Adrenal gland (tissue), 5 donors: ENCODE data around the gene LCA5.

Source experiments
- POLR2A ChIP-seq, 2 donors: fragments of 450-650 bp; IDR thresholded peaks; one replicate each; pipeline ENCODE4 v1.6.1; 2017; ENCODE audit warnings: antibody characterized with exemption in 2 of 2, mild to moderate bottlenecking in 2 of 2, moderate library complexity in 1 of 2
- TF ChIP-seq, protein P1 (sequence below), 6 experiments: fragments of 450-650 bp in 4 of 6; fragments of 200-600 bp in 2 of 6; sonication (generic) in 1 of 6; IDR thresholded peaks; 1 replicate in 5 of 6; 2 replicates in 1 of 6; pipeline versions ENCODE4 v1.5.1 to v1.8.0; 2016 to 2021; ENCODE audit warnings: antibody characterized with exemption in 6 of 6, mild to moderate bottlenecking in 2 of 6, moderate library complexity in 1 of 6
- donor health status: DM: no; HTN: no; CAD: no.

DNA sequence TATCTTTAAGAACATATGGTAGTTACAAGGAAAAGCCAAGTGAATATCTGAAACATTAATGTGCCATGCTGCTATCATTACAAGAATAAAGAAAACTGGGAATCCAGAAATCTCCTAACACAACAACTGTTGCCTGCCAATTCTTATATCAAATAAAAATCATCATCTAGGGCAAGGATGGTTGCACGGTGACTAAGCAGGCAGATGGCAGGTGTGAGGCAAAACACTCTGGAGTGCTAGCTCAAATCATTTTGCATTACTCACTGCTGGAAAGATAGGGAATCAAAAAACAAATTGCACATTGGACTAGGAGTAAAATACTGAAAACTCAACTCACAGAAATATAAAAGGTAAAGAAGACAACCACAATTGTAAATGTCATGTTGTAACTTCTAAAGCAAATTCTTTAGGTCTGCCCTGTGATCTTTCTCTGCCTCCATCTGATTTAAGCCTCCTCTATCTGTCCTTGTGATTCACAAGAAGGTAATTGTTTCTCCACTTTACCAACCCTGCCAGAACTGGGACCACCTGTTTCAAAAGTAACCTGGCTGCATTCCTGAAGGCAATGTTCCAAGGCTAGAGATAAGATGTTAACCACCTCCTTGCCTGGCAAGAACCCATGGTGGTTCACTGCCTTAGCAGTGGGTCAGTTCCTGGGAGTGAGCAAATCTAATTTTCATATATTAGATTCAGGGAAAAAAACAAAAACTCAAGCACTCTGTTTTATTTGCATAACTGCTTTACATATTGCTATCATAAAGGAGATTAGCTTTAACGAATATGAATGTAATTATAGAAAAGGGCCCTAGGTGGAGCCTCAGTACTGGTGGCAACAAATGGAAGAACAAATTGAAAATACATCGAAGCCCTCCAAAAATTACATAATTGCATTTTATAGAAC, 33.1 kb upstream of the LCA5 start:
- TF ChIP-seq, protein P1, sequence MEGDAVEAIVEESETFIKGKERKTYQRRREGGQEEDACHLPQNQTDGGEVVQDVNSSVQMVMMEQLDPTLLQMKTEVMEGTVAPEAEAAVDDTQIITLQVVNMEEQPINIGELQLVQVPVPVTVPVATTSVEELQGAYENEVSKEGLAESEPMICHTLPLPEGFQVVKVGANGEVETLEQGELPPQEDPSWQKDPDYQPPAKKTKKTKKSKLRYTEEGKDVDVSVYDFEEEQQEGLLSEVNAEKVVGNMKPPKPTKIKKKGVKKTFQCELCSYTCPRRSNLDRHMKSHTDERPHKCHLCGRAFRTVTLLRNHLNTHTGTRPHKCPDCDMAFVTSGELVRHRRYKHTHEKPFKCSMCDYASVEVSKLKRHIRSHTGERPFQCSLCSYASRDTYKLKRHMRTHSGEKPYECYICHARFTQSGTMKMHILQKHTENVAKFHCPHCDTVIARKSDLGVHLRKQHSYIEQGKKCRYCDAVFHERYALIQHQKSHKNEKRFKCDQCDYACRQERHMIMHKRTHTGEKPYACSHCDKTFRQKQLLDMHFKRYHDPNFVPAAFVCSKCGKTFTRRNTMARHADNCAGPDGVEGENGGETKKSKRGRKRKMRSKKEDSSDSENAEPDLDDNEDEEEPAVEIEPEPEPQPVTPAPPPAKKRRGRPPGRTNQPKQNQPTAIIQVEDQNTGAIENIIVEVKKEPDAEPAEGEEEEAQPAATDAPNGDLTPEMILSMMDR (IDR thresholded peaks at IDR 0.05): peak; percentile 43 to 72 (median 60)
- TF ChIP-seq POLR2A (IDR thresholded peaks at IDR 0.05): no peak
